GM06990 (cell line): Measurements from ENCODE around the gene YWHAQ.
A peak's percentile ranks its signal among the peaks of the same experiment; 100 is the strongest.

Experiments used
- DNase-seq: peaks from one replicate; pipeline ENCODE4 v3.0.0-alpha.2; 2011; ENCODE audit not compliant: insufficient read length; ENCODE audit errors: extremely low read depth
- H3K27me3 ChIP-seq: replicated peaks from 2 replicates; pipeline ENCODE4 v1.6.0; 2011; ENCODE audit warnings: low read length; ENCODE audit not compliant: control insufficient read depth, insufficient read depth
- H3K36me3 ChIP-seq: 2 replicates; pipeline ENCODE4 v1.5.1; 2011; ENCODE audit warnings: low read length; ENCODE audit not compliant: control insufficient read depth, insufficient read depth
- H3K4me3 ChIP-seq: replicated peaks from 2 replicates; pipeline ENCODE4 v1.5.1; 2011; ENCODE audit warnings: low read depth, mild to moderate bottlenecking, control low read depth, low read length
- TF ChIP-seq, protein P1 (sequence below): IDR thresholded peaks from 2 replicates; pipeline ENCODE4 v1.5.1; 2011; ENCODE audit warnings: low read length, control low read depth, mild to moderate bottlenecking, inconsistent platforms; ENCODE audit not compliant: insufficient read depth, poor library complexity, severe bottlenecking

Gene YWHAQ

DNA sequence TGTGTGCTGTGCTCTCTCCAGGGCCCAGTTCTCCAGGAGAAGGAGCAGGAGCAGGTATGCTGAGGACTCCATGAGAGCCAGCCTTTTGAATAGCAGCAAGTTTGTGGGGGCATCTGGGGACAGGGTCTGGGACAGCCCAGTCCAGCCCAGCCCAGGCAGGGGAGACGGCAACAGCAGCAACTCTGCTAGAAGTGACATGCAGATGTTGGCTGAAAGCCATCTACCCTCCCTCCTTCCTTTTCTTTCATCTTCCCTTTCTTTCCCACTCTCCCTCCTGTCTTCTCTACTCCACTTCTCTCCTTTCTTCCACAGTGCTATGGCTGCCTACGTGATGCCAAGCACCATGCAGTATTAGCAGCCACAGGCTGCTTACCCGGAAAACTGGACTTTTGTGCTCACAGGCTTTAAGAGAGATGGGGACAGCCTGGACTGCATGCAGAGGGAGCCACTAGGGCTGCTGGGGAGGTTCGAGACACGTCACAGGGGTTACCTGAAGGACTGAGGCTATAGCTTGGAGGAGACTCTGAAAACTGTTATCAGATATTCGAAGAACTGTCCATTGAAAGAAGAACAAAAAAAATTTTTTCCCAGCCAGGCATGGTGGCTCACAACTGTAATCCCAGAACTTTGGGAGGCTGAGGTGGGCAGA, 23.8 kb upstream of the YWHAQ start:
- Histone ChIP-seq H3K27me3 (no peaks in the 10 kb centered on the region), H3K36me3 (no peaks in the 10 kb centered on the region), H3K4me3 (no peak overlapping the region)
- no peak for DNase-seq
- TF ChIP-seq, protein P1, sequence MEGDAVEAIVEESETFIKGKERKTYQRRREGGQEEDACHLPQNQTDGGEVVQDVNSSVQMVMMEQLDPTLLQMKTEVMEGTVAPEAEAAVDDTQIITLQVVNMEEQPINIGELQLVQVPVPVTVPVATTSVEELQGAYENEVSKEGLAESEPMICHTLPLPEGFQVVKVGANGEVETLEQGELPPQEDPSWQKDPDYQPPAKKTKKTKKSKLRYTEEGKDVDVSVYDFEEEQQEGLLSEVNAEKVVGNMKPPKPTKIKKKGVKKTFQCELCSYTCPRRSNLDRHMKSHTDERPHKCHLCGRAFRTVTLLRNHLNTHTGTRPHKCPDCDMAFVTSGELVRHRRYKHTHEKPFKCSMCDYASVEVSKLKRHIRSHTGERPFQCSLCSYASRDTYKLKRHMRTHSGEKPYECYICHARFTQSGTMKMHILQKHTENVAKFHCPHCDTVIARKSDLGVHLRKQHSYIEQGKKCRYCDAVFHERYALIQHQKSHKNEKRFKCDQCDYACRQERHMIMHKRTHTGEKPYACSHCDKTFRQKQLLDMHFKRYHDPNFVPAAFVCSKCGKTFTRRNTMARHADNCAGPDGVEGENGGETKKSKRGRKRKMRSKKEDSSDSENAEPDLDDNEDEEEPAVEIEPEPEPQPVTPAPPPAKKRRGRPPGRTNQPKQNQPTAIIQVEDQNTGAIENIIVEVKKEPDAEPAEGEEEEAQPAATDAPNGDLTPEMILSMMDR: no peak

DNA sequence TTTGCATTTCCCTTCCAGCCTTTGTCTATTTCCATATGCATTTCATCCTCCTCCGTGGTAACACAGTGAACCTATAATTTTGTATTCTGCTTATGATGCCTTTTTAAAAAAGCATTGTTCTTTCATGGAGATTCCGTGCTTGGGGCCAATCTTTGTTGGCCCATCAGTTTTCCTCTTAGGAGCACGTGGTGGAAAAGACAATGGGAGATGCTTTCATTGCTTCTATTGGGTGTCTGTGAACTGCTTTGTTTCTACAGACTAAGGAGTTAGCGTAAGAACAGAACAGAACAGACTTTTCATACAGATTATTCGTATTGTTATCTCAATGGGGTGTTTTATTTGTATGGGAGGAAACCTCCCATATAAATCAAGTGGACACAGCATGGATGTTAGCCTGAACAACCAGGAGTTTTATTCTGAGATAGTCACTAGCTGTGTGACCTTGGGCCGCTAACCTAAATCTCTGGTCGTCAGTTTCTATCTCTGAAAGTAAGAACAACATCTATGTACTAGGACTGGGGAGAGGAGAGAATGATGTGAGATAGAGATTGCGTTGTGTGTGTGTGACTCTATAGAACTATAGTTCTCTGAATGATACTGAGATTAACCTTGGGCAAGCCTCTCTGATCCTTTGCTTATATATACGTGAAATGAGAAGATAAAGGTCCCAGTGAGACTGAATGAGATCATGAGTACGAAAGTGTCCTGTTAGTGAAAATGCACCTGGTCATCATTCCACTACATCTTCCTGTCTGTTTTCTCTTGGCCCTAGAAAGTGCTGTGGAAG, 22.9 kb upstream of the YWHAQ start:
- DNase-seq: peak; percentile 40
- Histone ChIP-seq H3K36me3 (no peaks in the 10 kb centered on the region), H3K4me3 (no peak overlapping the region), H3K27me3 (no peaks in the 10 kb centered on the region)
- TF ChIP-seq, protein P1: no peak

DNA sequence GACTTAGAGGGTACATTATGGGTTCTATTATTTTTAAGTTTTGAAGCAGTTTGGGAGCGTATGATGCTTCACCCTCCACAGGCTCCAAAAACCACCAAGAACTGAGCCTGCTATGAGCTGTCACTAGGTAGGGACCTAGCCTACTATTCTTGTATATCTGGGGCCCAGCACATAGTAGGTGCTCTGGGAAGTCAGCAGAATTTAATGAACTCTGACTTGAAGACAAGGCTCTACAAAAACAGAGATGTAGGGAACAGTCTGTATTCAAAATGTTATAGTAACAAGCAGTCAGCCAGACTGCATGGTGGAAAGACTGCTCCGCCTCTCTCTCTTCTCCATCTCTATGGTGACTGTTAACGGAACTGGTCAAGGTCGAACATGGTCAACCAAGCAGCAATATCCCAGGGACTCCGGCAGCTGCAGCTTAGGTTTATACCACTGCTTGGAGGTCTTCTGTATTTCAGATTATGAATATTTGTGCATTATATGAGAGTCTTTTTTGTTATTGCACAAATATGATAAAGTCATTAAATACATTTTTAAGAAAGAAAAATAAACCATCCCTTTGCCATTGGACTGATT, 22.2 kb upstream of the YWHAQ start:
- Histone ChIP-seq H3K36me3 (no peaks in the 10 kb centered on the region), H3K4me3 (no peak overlapping the region), H3K27me3 (no peaks in the 10 kb centered on the region)
- no peak for DNase-seq
- TF ChIP-seq, protein P1: no peak

DNA sequence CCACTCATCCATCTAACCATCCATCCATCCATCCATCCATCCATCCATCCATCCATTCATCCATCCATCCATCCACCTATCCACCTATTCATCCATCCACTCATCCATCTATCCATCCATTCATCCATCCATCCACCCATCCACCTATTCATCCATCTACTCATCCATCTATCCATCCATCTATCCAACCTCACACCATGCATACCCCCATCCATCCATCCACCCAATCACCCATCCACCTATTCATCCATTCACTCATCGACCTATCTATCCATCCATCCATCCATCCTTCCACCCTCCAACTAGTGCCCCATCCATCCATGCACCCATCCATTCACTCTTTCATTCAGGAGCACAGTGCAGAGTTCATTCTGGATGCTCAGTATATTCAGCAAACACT, 21.5 kb upstream of the YWHAQ start:
- H3K27me3 ChIP-seq: no peaks in the 10 kb centered on the region
- TF ChIP-seq, protein P1: no peak

GRCh38 chr2:9650119-9650821, 19.5 kb upstream of the YWHAQ start:
- Histone ChIP-seq H3K36me3 (no peaks in the 10 kb centered on the region), H3K4me3 (no peak overlapping the region), H3K27me3 (peaks cover 2% of the 10 kb centered on the region; the same call in 1 of the 2 replicates)
- TF ChIP-seq, protein P1: no peak
- DNase-seq: no peak

More for the DNA sequence above, 21.5 kb upstream of the YWHAQ start:
- DNase-seq: no peak
- Histone ChIP-seq H3K36me3 (no peaks in the 10 kb centered on the region), H3K4me3 (no peak overlapping the region)
